ENCODE results near the gene RIPOR3.
"Not testable (repeated sequence)": the region's sequence is repeated elsewhere in the genome, so short reads cannot be mapped to it uniquely, and the experiment has no call there.

Gene RIPOR3

DNA sequence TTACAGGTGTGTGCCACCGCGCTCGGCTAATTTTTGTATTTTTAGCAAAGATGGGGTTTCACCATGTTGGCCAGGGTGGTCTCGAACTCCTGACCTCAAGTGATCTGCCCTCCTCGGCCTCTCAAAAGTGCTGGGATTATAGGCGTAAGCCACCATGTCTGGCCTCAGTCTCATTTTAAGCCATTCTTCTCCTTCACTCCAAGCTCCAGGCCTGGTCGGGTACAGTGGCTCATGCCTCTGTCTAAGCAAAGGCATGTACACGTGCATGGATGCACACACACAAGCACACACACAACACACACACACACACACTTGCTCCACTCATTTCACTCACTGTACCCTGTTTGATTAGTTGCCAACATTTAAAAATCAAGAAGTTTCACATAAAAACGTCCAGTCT, 32.3 kb upstream of the RIPOR3 start:
- no peak for DNase-seq

- DNase-seq, result no peak
These were observed 31.2 kb upstream of the RIPOR3 start for GRCh38 chr20:50722424-50723155.

DNA sequence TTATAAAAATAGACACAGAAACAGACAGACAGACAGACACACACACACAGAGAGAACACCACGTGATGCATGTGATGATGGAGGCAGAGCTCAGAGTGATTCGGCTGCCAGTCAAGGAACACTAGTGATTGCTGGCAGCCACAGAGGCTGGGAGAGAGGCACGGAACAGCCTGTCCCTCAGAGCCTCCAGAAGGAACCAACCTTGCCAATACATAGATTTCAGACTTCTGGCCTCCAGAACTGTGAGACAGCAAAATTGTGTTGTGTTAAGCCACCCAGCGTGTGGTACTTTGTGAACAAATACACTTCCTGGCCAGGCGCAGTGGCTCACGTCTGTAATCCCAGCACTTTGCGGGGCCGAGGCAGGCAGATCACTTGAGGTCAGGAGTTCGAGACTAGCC, 30.5 kb upstream of the RIPOR3 start:
- no peak for DNase-seq

- no peak for DNase-seq
These were observed 29.2 kb upstream of the RIPOR3 start for GRCh38 chr20:50720582-50720981.

DNA sequence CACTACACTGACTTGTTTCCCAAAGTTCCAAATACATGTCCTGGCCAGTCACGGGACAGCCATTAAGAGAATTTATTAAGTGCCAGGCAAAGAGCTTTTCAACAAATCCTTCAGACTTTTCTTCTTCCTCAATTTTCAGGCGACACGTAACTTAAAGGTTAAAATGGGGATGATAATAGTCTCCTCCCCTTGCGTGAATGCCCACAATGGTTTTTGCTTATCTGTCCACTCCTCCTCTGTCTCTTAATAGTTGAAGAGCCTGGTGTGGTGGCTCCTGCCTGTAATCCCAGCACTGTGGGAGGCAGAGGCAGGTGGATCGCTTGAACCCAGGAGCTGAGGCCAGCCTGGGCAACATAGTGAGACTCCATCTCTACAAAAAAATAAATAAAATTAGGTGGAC, 28.7 kb upstream of the RIPOR3 start:
- no peak for DNase-seq

- no peak for DNase-seq
These were observed 28.0 kb upstream of the RIPOR3 start for GRCh38 chr20:50719328-50719727.

- DNase-seq, result no peak
These were observed 26.8 kb upstream of the RIPOR3 start for GRCh38 chr20:50717974-50718761.

DNA sequence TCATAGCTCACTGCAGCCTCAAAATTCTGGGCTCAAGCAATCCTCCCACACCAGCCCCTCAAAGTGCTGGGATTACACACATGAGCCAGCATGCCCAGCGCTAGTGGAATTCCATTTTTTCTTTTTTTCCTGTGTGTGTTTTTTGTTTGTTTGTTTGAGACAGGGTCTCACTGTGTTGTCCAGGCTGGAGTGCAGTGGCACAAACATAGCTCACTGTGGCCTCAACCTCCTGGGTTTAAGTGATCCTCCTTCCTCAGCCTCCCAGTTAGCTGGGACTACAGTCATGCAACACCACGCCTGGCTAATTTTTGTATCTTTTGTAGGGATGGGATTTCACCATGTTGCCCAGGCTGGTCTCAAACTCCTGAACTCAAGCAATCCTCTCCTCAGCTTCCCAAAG, 26.0 kb upstream of the RIPOR3 start:
- DNase-seq, result no peak

GRCh38 chr20:50716518-50716917, 25.2 kb upstream of the RIPOR3 start:
- DNase-seq, result no peak

GRCh38 chr20:50715694-50716093, 24.4 kb upstream of the RIPOR3 start:
- DNase-seq, result peak; percentile 74

GRCh38 chr20:50714426-50714825, 23.1 kb upstream of the RIPOR3 start:
- DNase-seq, result not testable (repeated sequence)

DNA sequence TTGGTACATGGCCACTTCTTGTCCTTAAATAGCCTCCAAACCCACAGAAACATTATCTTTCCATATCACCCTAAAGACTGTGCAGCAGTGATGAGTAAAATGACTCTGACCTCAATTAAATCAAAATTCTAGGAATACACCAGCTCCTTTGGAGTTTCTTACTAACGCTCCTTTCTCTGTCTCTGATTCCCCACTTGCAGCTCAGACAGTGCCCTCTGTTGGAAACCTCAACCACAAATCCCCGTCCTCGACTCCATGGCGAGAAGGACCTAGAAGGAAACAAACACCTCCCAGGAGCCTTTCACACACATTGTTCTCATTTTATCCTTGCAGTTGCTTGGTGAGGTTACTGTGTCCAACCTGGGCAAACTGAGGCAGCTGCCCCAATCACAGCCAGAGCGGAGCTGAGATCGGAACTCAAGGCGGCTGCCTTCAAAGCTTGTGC, 22.3 kb upstream of the RIPOR3 start:
- no peak for DNase-seq

DNA sequence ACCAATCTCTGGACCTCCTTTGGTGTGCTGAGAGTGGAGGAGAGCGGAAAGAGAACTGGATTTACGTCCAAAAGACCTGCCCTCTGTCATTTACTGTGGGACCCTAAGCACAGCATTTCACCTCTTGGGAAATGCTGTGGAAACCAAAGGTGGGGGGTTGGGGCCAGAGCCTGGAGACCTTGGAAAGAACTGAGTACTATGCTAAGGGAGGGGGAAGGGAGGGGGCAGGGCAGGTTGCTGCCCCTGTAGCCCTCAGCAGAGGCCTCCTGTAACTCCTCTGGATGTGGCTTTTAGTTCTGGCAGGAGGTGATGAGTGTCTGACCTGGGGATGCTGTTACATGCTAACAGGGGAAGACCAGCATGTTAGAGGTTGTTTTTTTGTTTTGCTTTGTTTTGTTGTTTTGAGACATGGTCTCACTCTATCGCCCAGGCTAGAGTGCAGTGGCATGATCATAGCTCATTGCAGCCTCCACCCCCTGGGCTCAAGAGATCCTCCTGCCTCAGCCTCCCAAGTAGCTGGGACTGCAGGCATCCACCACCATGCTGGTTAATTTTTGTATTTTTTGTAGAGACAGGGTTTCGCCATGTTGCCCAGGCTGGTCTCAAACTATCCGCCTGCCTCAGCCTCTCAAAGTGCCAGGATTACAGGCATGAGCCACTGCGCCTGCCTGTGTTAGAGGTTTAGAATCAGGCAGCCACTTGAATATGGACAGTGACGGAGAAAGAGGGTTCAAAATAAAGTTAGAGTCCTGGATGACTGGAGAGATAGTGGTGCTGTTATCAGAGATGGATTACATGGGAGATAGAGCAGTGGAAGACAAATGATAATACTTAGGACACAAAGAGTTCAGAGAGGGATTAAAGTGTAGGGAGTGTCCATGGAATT, 21.7 kb upstream of the RIPOR3 start:
- DNase-seq, result no peak

DNA sequence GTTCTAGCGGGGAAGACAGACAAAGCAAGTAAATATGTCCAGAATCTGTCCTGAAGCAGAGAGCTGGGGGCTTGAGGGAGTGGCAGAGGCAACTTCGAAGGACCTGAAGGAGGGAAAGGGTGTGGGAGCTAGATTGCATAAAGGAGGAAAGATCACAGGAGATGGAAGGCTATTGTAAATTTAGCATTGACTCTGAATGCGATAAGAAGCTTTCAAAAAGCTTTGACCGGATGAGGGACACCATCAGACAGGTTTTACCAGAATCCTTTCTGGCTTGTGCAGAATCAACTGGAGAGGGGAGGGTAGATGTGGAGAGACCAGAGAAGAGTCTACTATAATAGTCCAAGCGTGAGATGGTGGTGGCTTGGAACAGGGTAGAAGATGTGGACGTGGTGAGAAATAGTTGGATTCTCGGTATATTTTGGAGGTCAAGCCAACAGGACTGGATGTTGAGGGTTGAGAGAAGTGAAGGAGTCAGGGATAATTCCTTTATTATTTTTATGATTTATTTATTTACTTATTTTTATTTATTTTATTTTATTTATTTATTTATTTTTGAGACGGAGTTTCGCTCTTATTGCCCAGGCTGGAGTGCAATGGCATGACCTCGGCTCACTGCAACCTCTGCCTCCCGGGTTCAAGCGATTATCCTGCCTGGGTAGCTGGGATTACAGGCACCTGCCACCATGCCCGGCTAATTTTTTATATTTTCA, 19.9 kb upstream of the RIPOR3 start:
- DNase-seq, result no peak

DNA sequence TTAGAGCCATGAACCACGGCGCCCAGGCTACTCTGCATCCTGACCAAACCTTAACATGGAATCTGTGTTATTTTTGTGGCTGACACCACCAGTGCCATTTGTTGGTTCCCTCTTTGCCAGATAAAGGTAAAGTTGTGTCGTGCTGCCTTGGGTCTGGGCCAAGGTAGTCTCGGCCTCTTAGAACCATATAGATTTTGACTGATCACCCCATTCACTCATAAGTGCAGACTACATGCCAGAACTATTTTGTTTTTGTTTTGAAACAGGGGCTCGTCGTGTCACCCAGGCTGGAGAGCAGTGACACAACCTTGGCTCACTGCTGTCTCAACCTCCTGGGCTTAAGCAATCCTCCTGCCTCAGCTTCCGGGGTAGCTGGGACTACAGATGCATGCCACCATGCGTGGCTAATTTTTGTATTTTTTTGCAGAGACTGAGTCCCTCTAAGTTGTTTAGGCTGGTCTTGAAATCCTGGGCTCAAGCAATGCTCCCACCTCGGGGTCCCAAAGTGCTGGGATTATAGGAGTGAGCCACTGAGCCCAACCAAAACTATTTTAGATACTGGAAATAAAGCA, 19.2 kb upstream of the RIPOR3 start:
- no peak for DNase-seq

GRCh38 chr20:50709636-50709973, 18.3 kb upstream of the RIPOR3 start:
- no peak for DNase-seq

DNA sequence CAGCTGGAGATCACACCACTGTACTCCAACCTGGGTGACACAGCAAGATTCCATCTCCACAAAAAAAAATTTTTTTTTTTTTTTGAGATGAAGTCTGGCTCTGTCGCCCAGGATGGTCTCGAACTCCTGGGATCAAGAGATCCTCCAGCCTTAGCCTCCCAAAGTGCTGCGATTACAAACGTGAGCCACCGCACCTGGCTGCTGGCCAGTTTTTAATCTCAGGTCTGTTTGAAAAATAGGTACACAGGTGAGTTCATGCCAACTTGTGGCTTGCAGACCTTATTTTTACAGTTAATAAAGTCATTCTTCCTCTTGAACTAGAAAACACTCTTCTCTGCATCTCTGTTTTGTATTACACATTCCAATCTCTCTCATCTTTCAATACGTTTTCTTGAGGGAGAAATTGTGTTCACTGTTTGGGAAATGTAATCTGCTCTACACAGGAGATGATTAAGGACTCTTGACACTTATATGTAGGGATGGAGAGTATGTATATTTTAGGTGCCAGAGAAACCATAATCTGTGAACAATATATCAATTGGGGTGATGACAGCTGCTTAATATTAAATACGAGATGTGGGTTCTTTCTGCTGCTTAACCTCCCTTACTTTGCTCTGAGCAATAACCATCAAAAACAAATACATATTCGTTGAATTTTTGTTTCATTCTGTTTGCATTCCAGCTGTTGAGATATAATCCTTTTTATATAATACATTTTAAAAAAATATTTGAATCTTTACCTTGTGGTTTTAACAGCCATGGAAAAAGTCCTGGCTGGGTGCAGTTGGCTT, 17.7 kb upstream of the RIPOR3 start:
- no peak for DNase-seq

DNA sequence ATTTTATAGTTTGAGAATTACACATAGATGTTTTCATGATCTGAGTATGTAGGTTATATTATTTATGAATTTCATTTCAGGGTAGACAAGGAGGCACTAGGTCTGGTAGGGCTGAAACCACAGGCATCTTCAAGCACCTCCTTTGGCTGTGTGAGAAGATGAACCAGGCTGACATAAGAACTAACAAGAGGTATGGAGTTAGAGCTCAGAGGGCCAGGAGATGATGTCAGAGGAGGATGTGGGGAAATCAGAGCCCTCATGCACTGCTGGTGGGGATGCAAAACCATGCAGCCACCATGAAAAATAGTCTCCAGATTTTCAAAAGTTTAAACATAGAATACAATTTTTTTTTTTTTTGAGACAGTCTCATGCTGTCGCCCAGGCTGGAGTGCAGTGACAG, 13.6 kb upstream of the RIPOR3 start:
- DNase-seq, result no peak

DNA sequence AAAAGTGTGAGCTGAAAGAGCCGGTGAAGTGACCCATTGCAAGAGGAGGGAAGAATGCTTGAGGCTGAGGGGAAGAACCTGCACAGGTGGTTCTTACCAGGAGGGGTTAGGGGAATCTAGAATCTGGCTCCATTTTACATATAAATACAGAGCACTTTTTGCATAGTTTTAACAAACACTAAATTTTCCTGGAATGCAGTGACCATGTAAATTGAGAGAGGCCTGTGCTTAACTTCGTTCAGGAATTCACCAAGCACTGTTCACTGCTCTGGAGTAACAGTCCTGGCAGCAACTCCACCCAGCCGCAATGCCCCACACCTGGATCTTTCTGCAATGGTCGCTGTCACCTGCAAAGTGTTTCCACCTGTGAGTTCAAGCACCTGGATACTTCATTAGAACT, 13.2 kb upstream of the RIPOR3 start:
- no peak for DNase-seq

- DNase-seq, result not testable (repeated sequence)
These were observed 12.5 kb upstream of the RIPOR3 start for GRCh38 chr20:50703651-50704438.
